Measurements from ENCODE around the gene KCNK5.

DNA sequence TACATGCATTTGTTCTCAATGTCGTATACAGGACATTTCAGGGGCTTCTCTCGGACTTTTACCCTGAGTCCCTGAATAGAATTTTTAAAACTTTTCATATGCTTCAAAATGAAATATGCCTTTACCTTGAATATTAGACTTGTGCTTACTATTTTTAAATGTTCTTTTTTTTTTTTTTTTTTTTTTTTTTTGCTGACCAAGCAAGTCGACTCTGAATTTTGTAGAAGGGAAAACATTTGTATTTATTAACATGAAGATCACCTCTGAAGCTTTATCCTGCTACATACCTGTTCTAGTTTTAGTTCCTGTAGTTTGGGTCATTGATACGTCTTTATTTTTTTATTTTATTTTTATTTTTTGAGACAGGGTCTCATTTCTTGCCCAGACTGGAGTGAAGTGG is 74.6 kb downstream of the KCNK5 start:
- TF ChIP-seq, protein P1, sequence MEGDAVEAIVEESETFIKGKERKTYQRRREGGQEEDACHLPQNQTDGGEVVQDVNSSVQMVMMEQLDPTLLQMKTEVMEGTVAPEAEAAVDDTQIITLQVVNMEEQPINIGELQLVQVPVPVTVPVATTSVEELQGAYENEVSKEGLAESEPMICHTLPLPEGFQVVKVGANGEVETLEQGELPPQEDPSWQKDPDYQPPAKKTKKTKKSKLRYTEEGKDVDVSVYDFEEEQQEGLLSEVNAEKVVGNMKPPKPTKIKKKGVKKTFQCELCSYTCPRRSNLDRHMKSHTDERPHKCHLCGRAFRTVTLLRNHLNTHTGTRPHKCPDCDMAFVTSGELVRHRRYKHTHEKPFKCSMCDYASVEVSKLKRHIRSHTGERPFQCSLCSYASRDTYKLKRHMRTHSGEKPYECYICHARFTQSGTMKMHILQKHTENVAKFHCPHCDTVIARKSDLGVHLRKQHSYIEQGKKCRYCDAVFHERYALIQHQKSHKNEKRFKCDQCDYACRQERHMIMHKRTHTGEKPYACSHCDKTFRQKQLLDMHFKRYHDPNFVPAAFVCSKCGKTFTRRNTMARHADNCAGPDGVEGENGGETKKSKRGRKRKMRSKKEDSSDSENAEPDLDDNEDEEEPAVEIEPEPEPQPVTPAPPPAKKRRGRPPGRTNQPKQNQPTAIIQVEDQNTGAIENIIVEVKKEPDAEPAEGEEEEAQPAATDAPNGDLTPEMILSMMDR (IDR thresholded peaks at IDR 0.05): no peak
- TF ChIP-seq POLR2A (IDR thresholded peaks at IDR 0.05; ENCODE audit: low read depth): no peak
